22Rv1 (cell line): ENCODE results near the gene COL7A1.

Source experiments
- CTCF ChIP-seq: fragments of 450-650 bp; IDR thresholded peaks from 2 replicates; pipeline ENCODE4 v1.5.1; 2017; ENCODE audit warnings: mild to moderate bottlenecking
- ZFX ChIP-seq: fragments of 450-650 bp; IDR thresholded peaks from 2 replicates; pipeline ENCODE4 v1.6.1; 2017; ENCODE audit warnings: antibody characterized with exemption, borderline replicate concordance

GRCh38 chr3:48581621-48582481 is 13.3 kb downstream of the COL7A1 start:
- no peak for TF ChIP-seq CTCF
- no peak for TF ChIP-seq ZFX
